ENCODE results near the gene TMPRSS9.
"Not testable (repeated sequence)": the region's sequence is repeated elsewhere in the genome, so short reads cannot be mapped to it uniquely, and the experiment has no call there.

The TMPRSS9 gene

DNA sequence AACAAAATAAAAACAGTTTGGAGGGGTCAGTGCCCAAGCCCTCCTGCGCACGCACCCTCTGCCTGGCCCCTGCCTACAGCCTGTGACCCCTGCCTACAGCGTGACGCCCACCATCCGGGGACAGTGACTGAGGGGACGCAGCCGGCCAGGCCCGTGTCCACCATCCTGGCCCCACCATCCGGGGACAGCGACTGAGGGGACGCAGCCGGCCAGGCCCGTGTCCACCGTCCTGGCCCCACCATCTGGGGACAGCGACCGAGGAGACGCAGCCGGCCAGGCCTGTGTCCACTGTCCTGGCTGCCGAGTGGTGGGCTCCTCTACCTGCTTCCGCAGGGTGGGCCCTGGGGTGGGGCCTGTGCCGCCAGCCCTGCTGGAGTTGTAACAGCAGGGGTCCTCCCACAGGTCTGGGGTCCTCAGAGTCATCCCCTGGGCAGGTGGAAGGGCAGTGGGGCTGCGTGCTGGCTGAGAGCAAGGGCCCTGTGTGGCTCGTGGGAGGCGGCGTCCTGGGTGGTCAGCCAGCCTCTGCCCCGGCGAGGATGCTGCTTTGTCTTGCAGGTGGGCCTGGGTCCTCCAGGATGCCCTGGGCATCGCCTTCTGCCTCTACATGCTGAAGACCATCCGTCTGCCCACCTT lies 17.3 kb upstream of the TMPRSS9 start:
- no peak for DNase-seq (ENCODE audit: low read depth in 2 of 2)

DNA sequence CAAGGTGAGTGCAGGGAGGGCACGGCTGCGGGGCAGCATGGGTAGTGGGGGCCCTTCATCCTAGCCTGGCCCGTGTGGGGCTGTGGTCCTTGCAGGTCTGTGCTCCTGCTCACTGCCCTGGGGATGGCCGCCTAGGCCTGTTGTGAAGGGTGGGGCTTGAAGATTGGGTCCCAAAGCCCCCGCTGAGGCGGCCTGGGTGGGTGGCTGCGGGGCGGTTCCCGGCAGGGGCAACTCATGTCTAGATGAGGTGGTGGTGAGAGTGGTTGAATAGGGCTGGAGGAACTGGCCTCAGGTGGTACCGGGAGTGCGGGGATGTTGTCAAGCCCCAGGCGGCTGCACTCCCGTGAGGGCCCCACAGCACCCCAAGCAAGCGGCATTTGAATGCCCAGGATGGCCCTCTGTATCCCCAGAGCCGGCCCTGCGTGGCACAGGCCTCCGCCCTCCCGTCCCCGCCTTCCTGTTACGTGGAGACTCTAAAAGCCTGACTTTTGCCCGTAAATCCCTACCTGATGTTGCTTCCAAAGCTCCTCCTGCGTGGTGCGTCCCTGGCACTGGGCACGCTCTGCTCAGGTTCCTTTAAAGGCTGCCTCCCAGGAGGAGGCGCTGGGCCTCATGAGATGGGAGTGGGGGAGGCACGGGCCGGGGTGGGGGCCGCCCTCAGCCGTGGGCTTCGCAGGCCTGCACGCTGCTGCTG lies 16.6 kb upstream of the TMPRSS9 start:
- no peak for DNase-seq (ENCODE audit: low read depth in 2 of 2)

DNA sequence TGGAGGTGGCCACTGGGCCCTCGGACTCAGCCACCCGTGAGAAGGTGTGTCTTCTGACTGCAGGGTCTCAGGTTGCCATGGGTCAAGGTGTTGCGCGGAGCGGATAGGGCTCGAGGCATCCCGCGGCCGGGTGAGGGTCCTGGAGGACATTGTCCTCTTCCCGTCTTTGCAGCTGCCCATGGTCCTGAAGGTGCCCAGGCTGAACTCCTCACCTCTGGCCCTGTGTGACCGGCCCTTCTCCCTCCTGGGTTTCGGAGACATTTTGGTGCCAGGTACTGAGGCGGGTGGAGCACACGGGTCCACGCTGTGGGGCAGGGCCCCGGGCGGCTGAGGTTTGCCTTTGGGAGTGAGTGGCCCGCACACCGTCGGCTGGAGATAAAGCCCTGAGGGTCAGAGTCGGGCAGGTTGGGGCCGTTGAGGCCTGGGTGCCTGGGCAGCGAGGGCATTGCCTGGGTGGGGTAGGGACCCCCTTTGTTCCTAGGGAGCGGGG lies 15.6 kb upstream of the TMPRSS9 start:
- DNase-seq (ENCODE audit: low read depth in 2 of 2) = no peak

DNA sequence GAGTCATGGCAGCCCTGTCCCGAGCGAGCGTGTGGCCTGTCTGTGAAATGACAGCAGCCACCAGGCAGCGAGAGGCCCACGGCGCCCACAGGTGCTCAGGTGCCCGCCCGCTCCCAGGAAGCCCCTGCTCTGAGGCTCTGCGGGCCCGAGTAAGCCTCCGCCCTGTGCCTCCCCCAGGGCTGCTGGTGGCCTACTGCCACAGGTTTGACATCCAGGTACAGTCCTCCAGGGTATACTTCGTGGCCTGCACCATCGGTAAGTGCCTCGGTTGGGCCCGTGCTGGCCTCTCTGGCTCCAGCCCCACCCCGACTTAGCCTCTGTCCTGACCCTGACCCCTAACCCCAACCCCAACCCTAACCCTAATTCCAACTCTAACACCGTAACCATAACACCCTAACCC lies 15.0 kb upstream of the TMPRSS9 start:
- DNase-seq (ENCODE audit: low read depth in 2 of 2) = no peak

DNA sequence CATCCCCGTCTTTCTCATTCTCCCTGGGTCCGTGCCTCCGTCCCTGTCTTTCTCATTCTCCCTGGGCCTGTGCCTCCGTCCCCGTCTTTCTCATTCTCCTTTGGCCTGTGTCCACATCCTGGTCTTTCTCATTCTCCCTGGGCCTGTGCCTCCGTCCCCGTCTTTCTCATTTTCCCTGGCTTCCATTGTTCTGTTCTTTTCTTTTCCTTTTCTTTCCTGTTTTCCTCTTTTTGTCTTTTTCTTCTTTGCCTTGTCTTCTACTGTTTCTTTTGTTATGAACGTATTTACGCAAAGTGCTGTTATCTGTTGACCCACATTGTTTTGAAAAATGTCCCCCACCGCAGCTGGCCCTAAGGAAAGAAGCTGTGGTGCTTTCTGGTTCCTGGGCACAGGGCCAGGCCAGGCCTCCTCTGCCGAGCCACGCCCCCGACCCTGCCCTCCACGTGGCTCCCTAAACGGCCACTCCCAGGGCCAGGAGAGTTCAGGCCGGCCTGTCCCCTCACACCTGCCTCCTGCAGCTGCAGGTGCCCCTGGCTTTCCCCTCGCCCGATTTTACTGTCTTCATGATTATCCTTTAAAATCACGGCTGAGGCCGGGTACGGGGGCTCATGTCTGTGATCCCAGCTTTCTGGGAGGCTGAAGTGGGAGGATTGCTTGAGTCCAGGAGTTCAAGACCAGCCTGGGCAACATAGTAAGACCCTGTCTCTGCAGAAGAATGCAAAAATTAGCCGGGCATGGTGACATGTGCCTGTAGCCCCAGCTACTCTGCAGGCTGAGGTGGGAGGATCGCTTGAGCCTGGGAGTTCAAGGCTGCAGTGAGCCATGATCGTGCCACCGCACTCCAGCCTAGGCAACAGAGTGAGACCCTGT lies 14.0 kb upstream of the TMPRSS9 start:
- DNase-seq (ENCODE audit: low read depth in 2 of 2) = no peak

DNA sequence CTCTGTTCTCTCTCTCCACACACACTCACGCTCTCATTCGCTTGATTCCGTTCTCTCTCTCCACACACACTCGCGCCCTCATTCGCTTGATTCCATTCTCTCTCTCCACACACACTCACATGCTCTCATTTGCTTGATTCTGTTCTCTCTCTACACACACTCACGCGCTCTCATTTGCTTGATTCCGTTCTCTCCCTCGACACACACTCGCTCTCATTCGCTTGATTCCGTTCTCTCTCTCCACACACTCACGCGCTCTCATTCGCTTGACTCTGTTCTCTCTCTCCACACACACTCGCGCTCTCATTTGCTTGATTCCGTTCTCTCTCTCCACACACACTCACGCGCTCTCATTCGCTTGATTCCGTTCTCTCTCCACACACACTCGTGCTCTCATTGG lies 10.2 kb upstream of the TMPRSS9 start:
- DNase-seq (ENCODE audit: low read depth in 2 of 2) = not testable (repeated sequence)

DNA sequence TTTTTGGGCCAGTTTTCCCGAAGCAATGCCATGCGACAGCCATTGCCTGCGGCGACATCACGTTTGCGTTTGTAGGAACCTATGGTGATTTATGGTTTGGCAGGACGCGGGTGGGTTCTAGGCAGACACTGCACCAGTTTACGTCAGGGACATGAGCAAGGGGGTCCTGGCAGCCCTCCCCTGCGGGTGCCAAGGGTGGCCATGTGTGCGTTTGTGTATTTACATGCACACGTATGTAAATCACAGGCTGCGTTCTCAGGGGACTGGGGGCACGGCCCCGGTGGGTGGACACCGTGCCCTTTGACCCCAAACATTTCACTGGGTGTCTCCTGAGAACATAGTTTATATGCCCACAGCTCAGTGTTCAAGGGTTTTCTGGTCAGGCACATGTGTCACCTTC lies 9.4 kb upstream of the TMPRSS9 start:
- no peak for DNase-seq (ENCODE audit: low read depth in 2 of 2)

DNA sequence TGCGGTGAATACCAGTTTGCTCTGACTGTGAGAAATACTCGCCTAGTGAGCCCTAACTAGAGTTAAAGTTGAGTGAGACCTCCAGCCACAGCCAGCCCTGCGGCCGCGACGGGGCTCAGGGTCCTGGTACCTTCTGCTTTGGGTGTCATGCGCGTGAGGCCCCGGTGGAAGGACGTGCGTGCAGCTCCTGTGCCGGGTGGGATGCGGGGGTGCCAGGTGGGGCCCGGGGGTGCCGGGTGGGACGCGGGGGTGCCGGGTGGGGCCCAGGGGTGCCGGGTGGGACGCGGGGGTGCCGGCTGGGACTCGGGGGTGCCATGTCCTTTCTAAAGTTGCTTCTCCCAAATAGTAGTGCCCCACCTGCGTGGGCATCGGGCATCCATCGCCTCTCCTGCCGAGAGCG lies 8.5 kb upstream of the TMPRSS9 start:
- no peak for DNase-seq (ENCODE audit: low read depth in 2 of 2)

DNA sequence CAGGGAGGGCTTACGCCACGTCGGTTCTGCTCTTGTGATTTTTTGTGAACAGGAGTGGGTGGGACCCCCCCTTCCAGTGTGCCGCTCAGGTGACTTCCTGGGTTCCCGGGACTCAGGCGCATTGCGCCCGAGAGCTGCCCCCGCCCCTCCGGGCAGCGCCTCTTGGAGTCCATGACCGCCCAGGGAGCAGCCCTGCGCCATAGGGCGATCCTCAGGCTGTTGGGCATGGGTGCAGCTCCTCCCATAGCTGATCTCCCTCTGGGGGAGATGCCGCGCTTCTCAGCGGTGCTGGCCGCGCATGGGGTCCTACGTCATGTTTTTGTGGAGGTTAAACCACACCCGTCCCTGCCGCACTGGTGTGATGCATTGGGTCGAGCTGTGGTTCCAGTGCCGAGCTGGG lies 7.9 kb upstream of the TMPRSS9 start:
- DNase-seq (ENCODE audit: low read depth in 2 of 2) = no peak

DNA sequence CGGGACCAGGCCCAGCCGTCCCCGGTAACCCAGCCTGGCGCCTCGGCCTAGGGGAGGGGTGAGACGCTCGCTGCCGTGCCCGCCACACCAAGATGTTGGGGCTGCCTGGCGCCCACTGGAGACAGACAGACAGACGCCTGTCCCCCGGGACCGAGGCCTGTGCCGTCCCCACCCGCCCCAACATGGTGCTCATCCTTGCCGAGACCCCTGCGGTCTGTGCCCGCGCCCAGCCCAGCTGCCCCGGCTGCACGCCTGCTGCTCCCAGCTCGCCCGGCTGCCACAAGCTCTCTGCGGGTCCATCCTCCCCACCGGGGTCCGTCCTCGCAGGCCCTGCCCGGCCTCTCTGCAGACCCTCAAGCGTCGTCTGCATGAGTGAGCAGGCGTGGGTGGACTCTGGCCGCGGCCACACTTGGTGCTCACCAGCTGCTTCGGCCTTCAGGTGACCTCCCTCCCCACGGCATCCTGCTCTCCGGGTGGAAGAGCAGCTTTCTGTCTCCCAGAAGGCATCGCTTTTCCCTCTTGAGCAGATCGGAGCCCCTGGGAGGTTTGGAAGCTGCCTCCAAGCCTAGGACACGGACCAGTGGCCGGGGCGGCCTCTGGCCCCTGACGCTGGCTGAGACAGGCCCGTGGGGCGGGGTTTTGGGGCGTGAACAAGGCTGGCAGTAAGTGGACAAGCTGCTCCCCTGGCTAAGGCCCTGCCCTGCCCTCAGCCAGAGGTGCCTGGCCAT lies 6.7 kb upstream of the TMPRSS9 start:
- no peak for DNase-seq (ENCODE audit: low read depth in 2 of 2)

DNA sequence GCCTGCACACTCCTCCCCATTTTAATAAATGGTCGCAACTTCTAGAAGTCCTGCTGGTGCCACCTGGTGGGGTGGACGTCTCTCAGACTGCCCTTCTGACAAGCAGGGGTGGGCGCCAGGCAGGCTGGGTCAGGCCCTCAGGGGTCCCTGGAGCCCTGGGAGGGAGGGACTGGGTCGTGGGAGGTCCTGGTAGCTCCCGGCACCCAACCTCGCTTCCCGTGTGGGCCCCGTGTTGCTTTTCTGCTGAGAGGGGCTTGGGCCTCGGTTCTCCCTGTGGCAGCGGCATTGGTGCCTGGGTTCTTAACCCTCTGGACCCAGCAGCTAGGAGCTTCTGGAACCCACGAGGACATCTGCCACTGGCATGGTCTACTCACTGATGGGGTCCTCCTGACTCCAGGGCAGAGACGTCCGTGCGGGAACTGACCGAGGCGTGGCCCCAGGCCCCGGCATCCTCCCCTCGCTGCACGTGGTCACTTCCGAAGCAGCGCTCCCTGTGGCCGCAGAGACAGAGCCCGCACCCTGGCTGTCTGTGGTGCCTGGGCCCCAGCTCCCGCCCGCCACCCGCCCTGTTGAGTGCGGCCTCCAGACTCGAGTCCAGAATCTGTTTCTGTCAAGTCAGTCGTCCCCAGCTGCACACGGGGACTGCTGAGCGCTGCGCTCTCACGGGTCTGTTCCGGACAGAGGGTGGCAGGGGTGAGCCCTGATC lies 6.0 kb upstream of the TMPRSS9 start:
- no peak for DNase-seq (ENCODE audit: low read depth in 2 of 2)

DNA sequence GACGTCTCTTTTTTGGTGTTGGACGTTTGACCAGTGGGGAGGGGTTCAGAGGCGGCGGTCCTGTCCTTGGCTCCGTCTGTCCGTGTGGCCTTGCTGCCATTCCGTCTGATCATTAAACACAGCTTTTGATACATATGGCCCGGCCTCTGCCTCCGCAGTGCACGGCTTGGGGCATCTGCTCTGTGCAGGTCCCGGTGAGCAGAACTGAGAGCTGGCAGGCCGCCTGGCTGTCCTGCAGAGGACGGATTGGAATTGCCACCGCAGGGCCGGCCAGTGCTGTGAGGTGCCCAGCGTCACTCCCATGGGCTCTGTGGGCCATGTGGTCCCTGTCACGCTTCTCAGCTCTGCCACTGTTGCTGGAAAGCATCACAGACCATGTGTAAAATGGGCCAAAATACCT lies 5.4 kb upstream of the TMPRSS9 start:
- no peak for DNase-seq (ENCODE audit: low read depth in 2 of 2)

DNA sequence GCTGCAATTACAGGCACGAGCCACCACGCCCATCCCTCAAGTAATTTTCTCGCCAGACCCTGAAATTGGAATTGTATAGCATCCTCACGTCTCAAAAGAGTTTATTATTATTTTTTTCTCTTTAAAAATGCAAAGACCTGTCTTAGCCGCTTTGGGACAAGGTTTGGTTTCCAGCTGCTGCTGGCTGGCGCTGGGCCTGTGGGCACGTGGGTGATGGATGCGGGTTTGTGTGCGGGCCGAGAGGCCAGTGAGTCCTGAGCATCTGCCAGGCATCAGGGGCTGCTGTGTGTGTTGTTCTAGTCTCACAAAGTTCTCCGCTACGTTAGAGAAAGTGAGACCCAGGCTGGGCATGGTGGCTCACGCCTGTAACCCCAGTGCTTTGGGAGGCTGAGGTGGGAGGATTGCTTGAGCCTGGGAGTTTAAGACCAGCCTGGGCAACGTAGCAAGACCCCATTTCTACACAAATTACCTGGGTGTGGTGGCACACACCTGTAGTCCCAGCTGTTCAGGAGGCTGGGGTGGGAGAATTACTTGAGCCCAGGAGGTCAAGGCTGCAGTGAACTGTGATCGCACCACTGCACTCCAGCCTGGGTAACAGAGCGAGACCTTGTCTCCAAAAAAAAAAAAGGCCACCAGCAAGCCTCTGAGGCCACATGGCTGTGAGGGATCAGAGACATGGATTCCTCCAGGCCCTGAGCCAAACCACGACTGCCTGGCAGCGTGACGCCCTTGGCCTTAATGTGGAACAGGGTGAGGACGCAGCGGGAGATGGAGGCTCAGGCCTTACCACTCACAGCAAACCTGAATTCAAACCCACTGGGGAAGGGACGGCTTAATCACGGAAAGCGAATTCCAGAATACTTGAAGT lies 4.7 kb upstream of the TMPRSS9 start:
- no peak for DNase-seq (ENCODE audit: low read depth in 2 of 2)

DNA sequence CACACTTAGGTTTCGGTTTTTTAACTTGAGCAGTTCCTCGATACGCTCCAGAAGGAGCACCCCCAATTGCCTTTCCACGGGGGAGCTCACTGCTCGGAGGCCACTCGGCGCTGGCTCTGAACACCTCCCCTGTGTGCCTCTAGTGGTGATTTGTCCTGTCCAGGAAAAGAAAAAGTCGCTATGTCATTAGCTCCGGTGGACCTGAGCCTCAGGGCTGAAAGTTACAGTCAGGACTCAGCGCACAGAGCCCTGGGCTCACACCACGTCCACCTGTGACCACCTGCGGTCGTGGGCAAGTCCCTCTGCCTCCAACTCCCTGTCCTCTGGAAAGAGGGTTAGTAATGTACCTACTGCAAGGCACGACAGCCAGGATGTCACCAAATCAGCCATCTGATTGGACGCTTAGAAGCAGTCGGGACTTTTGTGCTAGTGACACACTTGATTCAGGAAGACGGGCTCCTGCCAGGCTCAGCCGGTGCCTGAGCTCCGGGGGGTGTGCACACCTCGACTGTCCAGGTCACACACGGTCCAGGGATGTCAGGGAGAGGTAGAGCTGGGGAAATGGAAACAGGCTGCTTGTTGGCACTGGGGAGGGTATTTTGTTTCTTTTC lies 3.9 kb upstream of the TMPRSS9 start:
- DNase-seq (ENCODE audit: low read depth in 2 of 2) = no peak

DNA sequence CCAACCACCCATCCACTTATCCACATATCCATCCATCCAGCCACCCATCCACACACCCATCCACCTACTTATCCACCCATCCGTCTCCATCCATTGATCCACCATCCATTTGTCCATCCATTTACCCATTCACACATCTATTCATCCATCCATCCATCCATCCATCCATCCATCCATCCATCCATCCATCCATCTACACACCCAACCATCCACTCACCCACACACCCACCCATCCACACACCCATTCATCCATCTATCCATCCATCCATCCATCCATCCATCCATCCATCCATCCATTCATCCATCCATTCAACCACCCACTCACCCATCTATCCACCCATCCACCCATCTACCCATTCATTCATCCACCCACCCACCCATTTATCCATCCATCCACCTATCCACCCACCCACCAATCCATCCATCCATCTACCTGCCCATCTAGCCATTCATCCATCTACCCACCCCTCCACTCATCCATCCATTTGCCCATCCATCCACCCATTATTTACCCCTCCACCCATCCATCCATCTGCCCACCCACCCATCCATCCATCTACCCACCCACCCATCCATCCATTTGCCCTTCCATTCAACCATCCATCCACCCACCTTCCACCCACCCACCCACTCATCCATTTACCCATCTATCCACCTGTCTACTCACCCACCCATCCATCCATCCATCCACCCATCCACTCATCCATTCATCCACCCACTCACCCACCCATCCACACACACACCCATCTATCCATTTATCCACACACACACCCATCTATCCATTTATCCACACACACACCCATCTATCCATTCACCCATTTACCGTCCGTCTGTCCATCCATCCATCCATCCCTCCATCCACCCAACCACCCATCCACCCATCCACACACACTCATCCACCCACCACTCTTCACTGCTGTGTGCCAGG lies 2.5 kb upstream of the TMPRSS9 start:
- DNase-seq (ENCODE audit: low read depth in 2 of 2) = no peak

DNA sequence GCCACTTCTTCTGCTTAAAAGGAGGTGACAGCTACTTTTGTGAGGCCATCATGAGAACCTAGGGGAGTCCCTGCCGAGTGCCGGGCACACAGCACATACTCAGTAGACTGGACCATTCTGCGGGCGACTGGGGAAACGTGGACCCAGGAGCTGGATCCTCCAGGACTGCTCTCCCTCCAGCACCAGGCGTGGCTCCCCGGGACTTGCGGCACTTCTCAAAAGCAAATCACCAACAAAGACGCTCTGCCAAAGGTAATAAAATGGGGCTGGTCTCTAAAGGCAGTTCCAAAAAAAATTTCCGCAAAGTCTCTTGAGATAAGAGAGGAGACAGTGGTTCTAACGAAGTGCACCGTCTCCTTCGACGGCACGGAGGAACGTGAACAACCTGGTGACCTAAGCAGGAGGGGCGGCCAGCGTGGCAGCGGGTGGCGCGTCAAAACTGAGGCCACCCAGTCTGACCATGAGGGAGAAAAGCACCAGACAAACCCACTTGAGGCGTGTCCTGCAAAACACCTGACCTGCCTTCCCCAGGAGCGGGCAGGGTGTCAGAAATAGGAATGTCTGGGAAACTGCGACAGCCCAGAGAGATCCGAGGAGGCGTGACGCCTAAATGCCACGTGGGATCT lies 1.4 kb upstream of the TMPRSS9 start:
- no peak for DNase-seq (ENCODE audit: low read depth in 2 of 2)

DNA sequence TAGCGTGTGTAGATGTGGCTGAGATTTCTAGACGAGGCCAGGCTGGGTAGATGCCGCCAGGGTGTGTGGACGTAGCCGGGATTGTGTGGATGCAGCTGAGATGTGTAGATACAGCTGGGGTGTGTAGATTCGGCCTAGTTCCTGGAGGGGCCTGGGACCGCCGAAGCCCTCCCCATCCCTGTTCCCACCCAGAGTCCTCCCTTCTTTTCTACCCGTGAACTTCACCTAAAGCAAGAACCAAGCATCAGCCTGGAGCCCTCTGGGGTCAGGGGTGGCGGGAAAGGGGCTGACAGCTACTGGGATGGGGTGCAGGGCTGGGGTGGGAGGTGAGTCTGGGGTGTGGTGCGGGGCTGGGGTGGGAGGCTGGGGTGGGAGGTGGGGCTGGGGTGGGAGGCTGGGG lies 768 bp downstream of the TMPRSS9 start:
- no peak for DNase-seq (ENCODE audit: low read depth in 2 of 2)

DNA sequence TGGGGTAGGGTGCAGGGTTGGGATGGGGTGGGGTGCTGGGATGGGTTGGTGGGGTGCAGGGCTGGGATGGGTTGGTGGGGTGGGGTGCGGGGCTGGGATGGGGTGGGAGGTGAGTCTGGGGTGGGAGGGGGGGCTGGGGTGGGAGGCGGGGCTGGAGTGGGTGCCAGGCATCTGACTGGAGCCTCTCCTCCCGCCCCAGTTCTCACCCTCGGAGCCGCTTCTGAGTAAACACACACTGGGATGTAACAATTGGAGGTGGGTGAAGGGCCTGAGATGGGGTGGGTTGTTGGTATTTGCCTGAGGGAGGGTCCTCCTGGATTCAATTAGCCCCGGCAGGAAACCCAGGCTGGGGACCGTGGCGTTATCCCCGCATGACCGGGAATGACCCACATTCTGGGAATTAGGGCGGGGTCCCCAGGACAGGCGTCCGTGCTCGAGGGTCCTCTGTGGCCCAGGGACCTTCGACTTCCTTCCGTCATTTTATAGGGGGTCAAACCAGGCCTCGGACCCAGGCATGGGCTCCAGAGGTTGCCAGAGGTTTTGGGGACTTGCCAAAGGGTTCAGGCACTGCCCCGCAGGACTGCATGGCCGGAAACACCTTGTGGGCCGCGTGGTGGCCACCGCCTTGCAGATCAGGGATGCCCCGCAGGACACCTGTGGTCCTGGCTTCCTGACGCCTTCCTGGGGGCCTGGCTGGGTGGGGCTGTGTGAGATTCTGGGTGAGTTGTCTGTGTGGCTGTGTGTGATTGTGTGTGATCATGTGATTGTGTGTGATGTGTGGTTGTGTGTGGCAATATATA lies 1.4 kb downstream of the TMPRSS9 start:
- DNase-seq (ENCODE audit: low read depth in 2 of 2) = no peak

Data from stimulated activated CD8-positive, alpha-beta memory T cell treated with anti-CD3 and anti-CD28 coated beads, Interleukin-7, amount 100 ng/mL, for 4 hours (primary cell).